ENCODE results near the gene KIAA0513. TPM values are rescaled to one million over a fixed set of nuclear protein-coding genes. Genes with fewer than 3 reads are reported as not detected.

The KIAA0513 gene
- total RNA-seq, 1 experiment from 2014 or later, result 7.8 TPM

DNA sequence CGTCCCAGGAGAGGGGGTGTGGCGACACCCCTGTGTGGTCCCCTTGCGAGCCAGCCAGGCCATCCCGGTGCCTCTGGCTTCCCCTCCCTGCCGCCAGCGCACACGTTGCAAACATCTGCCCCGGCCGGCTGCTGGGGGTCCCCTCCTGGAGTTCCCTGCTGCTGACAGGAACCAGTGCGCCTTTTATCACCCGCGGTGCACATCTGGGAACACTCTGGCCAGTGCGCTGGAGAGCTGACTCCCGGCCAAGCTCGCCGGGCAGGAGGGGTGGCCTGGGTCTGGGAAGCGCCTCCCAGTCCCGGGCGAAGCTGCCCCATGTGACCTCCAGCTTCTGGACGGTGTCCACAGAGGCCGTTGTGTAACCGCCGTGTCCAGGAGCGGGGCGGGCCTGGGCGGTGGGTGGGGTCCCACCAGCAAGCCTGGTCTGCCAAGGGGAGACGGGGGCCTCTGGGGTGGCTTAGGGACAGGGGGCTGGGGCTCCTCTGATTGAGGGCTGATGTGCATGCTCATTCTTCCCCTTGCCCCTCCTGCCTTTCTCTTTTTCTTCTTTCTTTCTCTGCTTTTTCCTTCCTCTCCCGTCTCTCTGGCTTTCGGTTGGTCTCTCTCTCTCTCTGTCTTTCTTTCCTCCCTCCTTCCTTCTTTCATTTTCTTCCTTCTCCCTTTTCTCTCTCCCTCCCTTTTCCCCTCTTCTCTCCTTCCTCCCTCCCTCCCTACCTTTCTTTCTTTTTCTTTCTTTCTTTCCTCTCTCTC lies 109.9 kb downstream of the KIAA0513 start (continued):
- TF ChIP-seq, protein P1, sequence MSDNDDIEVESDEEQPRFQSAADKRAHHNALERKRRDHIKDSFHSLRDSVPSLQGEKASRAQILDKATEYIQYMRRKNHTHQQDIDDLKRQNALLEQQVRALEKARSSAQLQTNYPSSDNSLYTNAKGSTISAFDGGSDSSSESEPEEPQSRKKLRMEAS (CRISPR knock-in tag; IDR thresholded peaks at IDR 0.05), result no peak

DNA sequence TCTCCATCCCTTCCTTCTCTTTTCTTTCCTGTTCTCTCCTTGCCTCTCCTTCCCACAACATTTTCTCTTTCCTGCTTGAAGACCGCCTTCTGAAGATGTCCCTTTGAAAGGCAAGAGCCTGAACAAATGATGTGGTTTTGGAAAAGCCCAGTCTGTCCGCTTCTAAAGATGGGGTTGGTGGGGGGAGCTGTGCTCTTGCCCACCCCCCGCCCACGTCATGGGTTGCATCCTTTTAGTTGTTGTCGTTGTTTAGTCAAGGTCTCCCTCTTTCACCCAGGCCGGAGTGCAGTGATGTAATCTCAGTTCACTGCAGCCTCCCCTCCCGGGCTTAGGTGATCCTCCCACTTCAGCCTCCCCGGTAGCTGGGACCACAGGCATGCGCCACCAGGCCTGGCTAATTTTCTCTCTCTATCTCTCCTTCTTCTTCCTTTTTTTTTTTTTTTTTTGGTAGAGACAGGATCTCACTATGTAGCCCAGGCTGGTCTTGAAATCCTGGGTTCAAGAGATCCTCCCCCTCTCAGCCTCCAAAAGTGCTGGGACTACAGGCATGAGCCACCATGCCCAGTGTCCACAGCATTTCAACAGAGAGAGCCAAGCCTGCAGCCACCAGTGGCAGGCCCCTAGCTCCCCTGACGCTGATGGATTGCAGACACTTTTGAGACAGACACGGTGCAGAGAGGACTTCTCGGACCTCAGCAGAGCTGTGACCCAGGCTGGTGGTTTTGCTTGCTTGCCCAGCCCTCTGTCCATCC lies 110.7 kb downstream of the KIAA0513 start:
- TF ChIP-seq ELF4 (CRISPR knock-in tag; IDR thresholded peaks at IDR 0.05; ENCODE audit: low read depth) (no peak), NFE2L1 (CRISPR knock-in tag; IDR thresholded peaks at IDR 0.05) (no peak), CREM (CRISPR knock-in tag; IDR thresholded peaks at IDR 0.05) (no peak)
- TF ChIP-seq, protein P2, sequence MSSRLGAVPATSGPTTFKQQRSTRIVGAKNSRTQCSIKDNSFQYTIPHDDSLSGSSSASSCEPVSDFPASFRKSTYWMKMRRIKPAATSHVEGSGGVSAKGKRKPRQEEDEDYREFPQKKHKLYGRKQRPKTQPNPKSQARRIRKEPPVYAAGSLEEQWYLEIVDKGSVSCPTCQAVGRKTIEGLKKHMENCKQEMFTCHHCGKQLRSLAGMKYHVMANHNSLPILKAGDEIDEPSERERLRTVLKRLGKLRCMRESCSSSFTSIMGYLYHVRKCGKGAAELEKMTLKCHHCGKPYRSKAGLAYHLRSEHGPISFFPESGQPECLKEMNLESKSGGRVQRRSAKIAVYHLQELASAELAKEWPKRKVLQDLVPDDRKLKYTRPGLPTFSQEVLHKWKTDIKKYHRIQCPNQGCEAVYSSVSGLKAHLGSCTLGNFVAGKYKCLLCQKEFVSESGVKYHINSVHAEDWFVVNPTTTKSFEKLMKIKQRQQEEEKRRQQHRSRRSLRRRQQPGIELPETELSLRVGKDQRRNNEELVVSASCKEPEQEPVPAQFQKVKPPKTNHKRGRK (CRISPR knock-in tag; IDR thresholded peaks at IDR 0.05; ENCODE audit: borderline replicate concordance), result peak; percentile 5; the same call in 1 of the 2 replicates
- ATAC-seq (no peak), DNase-seq (ENCODE audit: low spot score) (no peak)
- no peaks in the 10 kb centered on the region for H3K36me3 Mint-ChIP-seq
- CTCF ChIA-PET, result interaction anchor here (3.9 kb wide), 1 partner anchor 24 kb away, joined by 14 read pairs; no protein-coding TSS in a partner anchor
- no peaks in the 10 kb centered on the region; the same call in 1 of the 2 replicates for H3K27me3 Mint-ChIP-seq (ENCODE audit: low read depth)
- peaks cover 14% of the 10 kb centered on the region for H3K4me1 Mint-ChIP-seq
- no peak overlapping the region for H3K4me3 Mint-ChIP-seq
- POLR2A ChIA-PET, result no interaction called here
- H3K27ac Mint-ChIP-seq, result no peak overlapping the region
- H3K9me3 Mint-ChIP-seq, result 0 out of 2 replicates have a peak, but pooled peaks cover 3% of the 10 kb centered on the region

DNA sequence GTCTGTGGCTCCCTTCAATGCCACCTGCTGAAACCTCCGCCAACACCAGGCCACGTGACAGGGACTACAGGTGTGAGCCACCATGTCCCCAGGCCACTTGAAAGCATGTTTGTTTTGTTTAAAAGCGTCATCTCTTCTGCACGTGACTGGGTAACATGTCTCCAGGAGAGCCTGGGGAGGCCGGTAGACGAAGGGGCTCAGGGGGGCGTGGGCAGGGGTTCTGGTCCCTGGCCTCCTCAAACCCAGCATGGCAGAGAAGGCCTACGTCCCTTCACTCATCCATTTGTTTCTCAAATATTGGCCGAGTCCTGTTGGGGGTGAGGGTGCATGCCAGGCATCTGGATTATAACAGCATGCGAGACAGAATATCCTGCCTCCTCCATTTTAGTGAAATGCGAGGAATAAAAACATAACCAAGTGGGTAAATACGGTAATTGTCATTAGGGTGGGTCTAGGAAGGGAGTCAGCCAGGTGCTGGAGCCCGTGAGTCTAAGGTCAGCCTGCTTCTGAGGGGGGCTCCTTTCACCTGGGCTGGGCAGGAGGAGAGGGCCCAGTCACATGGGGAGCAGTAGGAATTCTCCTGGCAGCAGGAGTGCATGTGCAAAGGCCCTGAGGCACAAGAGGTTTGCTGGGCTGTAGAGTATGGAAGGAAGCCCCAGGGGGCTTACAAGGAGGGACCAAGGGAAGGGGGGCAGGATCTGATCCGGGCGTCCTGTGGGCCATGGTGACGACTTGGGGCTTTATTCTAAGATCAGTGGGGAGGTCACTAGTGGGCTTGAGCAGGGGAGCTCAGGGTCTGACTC lies 111.4 kb downstream of the KIAA0513 start:
- no peaks in the 10 kb centered on the region for H3K36me3 Mint-ChIP-seq
- POLR2A ChIA-PET, result no interaction called here
- no peak for DNase-seq (ENCODE audit: low spot score)
- ATAC-seq, result no peak
- peaks cover 18% of the 10 kb centered on the region for H3K4me1 Mint-ChIP-seq
- H3K27ac Mint-ChIP-seq, result no peak overlapping the region
- H3K9me3 Mint-ChIP-seq, result 0 out of 2 replicates have a peak, but pooled peaks cover 3% of the 10 kb centered on the region
- no peak overlapping the region for H3K4me3 Mint-ChIP-seq
- CTCF ChIA-PET, result interaction anchor here (0.9 to 2.0 kb wide), 2 partner anchors 24 to 208 kb away, joined by 3 to 9 read pairs; no protein-coding TSS in a partner anchor
- H3K27me3 Mint-ChIP-seq (ENCODE audit: low read depth), result no peaks in the 10 kb centered on the region; the same call in 1 of the 2 replicates
- TF ChIP-seq ZBTB21 (CRISPR knock-in tag; IDR thresholded peaks at IDR 0.05; ENCODE audit: borderline replicate concordance) (no peak), GTF2I (CRISPR knock-in tag; conservative IDR thresholded peaks at IDR 0.05) (peak; percentile 90)

DNA sequence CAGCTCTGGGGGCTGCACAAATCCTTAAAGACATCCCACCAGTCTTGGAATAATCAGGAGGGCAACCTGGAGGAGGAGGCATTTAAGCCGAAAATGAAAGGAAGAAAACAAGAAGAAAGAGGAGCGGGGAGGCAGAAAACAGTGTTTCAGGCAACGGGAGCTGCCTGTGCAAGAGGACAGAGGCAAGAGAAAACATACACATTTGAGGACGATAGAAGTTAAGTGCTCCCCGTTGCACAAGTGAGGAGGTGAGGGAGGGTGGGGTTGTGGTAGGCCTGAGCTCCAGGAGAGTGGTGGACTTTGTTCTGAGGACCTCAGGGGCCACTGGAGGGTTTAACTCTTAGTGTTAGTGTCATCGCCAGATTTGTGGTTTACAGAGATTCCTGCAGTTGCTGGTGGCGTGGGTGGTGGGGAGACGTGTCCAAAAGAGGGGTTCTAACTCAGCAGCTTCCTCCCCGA lies 112.3 kb downstream of the KIAA0513 start:
- ATAC-seq (no peak), DNase-seq (ENCODE audit: low spot score) (no peak)
- no peaks in the 10 kb centered on the region for H3K36me3 Mint-ChIP-seq
- TF ChIP-seq NFE2L1 (CRISPR knock-in tag; IDR thresholded peaks at IDR 0.05) (no peak), IRF2 (CRISPR knock-in tag; IDR thresholded peaks at IDR 0.05; ENCODE audit: borderline replicate concordance, low read depth) (no peak), ZNF396 (CRISPR knock-in tag; IDR thresholded peaks at IDR 0.05; ENCODE audit: borderline replicate concordance) (no peak), HMGA2 (CRISPR knock-in tag; IDR thresholded peaks at IDR 0.05) (no peak), SMAD3 (CRISPR knock-in tag; IDR thresholded peaks at IDR 0.05; ENCODE audit: borderline replicate concordance) (no peak), ZNF423 (CRISPR knock-in tag; IDR thresholded peaks at IDR 0.05) (no peak), KAT7 (CRISPR knock-in tag; IDR thresholded peaks at IDR 0.05; ENCODE audit: borderline replicate concordance) (no peak)
- TF ChIP-seq, protein P3, sequence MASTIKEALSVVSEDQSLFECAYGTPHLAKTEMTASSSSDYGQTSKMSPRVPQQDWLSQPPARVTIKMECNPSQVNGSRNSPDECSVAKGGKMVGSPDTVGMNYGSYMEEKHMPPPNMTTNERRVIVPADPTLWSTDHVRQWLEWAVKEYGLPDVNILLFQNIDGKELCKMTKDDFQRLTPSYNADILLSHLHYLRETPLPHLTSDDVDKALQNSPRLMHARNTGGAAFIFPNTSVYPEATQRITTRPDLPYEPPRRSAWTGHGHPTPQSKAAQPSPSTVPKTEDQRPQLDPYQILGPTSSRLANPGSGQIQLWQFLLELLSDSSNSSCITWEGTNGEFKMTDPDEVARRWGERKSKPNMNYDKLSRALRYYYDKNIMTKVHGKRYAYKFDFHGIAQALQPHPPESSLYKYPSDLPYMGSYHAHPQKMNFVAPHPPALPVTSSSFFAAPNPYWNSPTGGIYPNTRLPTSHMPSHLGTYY (CRISPR knock-in tag; IDR thresholded peaks at IDR 0.05), result no peak
- TF ChIP-seq, protein P4, sequence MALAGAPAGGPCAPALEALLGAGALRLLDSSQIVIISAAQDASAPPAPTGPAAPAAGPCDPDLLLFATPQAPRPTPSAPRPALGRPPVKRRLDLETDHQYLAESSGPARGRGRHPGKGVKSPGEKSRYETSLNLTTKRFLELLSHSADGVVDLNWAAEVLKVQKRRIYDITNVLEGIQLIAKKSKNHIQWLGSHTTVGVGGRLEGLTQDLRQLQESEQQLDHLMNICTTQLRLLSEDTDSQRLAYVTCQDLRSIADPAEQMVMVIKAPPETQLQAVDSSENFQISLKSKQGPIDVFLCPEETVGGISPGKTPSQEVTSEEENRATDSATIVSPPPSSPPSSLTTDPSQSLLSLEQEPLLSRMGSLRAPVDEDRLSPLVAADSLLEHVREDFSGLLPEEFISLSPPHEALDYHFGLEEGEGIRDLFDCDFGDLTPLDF (CRISPR knock-in tag; IDR thresholded peaks at IDR 0.05), result no peak
- H3K27me3 Mint-ChIP-seq (ENCODE audit: low read depth), result no peaks in the 10 kb centered on the region; the same call in 1 of the 2 replicates
- ChIA-PET POLR2A (no interaction called here), CTCF (interaction anchor here (0.9 to 2.0 kb wide), 5 partner anchors 10 to 208 kb away, joined by 3 to 9 read pairs (median 3); no protein-coding TSS in a partner anchor)
- H3K27ac Mint-ChIP-seq, result no peak overlapping the region; the same call in 1 of the 2 replicates
- H3K9me3 Mint-ChIP-seq, result 0 out of 2 replicates have a peak, but pooled peaks cover 3% of the 10 kb centered on the region
- peaks cover 18% of the 10 kb centered on the region for H3K4me1 Mint-ChIP-seq
- H3K4me3 Mint-ChIP-seq, result no peak overlapping the region

All from WTC11 (cell line).